ENCODE results near the gene NDUFA3.

NDUFA3 gene

DNA sequence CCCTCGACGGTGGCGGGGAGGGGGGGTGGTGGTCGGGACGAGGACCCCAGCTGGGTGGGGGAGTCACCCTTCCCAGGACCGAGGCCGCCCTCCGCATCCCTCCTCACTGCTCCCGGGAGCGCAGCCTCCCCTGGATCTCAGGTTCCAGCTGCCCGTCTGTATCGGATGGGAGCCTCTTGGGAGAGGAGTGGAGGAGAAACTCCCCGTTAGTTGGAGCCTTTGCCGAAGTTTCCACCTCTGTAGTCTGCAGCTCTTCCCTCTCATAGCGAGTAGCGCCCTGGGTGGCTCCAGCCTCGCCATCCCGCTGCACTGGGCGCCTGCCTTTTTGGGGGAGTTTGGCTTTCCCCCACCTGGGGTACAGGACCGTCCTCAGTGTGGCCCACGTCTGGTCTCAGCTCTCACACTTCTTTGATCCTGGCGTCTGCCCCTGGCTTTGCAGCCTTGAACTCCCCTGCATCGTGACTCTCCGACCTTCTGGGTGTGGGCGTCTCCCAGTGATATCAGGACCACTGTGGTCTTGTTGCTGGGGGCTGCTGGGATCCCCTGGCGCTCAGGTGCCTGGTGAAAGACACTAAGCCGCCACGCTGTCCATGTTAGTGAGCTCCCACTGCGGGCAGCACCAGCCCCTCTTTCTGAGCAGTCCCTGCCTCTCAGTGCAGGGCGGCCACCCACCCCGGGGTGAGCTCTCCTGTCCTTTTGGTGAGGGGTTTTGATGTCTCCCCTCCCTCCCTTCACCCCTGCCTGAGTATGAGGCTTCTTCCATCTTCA is 36.0 kb downstream of the NDUFA3 start:
- TF ChIP-seq, protein P1, sequence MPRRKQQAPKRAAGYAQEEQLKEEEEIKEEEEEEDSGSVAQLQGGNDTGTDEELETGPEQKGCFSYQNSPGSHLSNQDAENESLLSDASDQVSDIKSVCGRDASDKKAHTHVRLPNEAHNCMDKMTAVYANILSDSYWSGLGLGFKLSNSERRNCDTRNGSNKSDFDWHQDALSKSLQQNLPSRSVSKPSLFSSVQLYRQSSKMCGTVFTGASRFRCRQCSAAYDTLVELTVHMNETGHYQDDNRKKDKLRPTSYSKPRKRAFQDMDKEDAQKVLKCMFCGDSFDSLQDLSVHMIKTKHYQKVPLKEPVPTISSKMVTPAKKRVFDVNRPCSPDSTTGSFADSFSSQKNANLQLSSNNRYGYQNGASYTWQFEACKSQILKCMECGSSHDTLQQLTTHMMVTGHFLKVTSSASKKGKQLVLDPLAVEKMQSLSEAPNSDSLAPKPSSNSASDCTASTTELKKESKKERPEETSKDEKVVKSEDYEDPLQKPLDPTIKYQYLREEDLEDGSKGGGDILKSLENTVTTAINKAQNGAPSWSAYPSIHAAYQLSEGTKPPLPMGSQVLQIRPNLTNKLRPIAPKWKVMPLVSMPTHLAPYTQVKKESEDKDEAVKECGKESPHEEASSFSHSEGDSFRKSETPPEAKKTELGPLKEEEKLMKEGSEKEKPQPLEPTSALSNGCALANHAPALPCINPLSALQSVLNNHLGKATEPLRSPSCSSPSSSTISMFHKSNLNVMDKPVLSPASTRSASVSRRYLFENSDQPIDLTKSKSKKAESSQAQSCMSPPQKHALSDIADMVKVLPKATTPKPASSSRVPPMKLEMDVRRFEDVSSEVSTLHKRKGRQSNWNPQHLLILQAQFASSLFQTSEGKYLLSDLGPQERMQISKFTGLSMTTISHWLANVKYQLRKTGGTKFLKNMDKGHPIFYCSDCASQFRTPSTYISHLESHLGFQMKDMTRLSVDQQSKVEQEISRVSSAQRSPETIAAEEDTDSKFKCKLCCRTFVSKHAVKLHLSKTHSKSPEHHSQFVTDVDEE (CRISPR knock-in tag; IDR thresholded peaks at IDR 0.05), result no peak
- TF ChIP-seq GLIS3 (CRISPR knock-in tag; IDR thresholded peaks at IDR 0.05) (no peak), OSR1 (CRISPR knock-in tag; IDR thresholded peaks at IDR 0.05) (no peak)
- no peak for ATAC-seq

DNA sequence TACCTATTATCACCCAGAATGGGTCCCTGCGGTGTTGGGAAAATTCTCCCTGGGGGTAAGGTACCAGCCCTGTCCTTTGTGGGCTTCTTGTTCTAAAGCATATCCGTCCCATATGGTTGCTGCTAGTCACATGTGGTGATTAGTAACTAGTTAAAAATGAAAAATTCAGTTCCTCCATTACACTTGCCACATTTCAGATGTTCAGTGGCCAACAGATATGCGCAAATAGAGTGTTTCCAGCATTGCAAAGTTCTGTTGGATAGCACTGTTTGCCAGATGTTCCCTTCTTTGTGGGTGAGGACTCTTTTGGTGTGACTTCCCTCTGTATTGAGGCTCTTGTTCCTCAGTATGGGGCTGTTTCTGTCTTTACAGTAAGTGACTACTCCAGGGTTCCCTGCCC is 38.7 kb downstream of the NDUFA3 start:
- TF ChIP-seq ZNF565 (CRISPR knock-in tag; conservative IDR thresholded peaks at IDR 0.05; ENCODE audit: low read depth) (no peak), ESRRG (CRISPR knock-in tag; IDR thresholded peaks at IDR 0.05) (no peak), ZNF8 (CRISPR knock-in tag; IDR thresholded peaks at IDR 0.05) (no peak), OSR1 (CRISPR knock-in tag; IDR thresholded peaks at IDR 0.05) (no peak), GLIS3 (CRISPR knock-in tag; IDR thresholded peaks at IDR 0.05) (no peak), CREB5 (CRISPR knock-in tag; IDR thresholded peaks at IDR 0.05; ENCODE audit: low read depth) (no peak), ZNF70 (CRISPR knock-in tag; IDR thresholded peaks at IDR 0.05) (no peak), CSDC2 (CRISPR knock-in tag; IDR thresholded peaks at IDR 0.05) (no peak), ZFP30 (CRISPR knock-in tag; IDR thresholded peaks at IDR 0.05) (no peak), TCF4 (CRISPR knock-in tag; IDR thresholded peaks at IDR 0.05; ENCODE audit: borderline replicate concordance) (no peak), TOX (CRISPR knock-in tag; IDR thresholded peaks at IDR 0.05; ENCODE audit: borderline replicate concordance) (no peak), ZC3H10 (CRISPR knock-in tag; IDR thresholded peaks at IDR 0.05) (no peak), ARNTL (CRISPR knock-in tag; IDR thresholded peaks at IDR 0.05; ENCODE audit: borderline replicate concordance, low read depth) (no peak), SNAI2 (CRISPR knock-in tag; IDR thresholded peaks at IDR 0.05) (no peak)
- TF ChIP-seq, protein P2, sequence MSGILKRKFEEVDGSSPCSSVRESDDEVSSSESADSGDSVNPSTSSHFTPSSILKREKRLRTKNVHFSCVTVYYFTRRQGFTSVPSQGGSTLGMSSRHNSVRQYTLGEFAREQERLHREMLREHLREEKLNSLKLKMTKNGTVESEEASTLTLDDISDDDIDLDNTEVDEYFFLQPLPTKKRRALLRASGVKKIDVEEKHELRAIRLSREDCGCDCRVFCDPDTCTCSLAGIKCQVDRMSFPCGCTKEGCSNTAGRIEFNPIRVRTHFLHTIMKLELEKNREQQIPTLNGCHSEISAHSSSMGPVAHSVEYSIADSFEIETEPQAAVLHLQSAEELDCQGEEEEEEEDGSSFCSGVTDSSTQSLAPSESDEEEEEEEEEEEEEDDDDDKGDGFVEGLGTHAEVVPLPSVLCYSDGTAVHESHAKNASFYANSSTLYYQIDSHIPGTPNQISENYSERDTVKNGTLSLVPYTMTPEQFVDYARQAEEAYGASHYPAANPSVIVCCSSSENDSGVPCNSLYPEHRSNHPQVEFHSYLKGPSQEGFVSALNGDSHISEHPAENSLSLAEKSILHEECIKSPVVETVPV (CRISPR knock-in tag; IDR thresholded peaks at IDR 0.05), result no peak
- TF ChIP-seq, protein P3, sequence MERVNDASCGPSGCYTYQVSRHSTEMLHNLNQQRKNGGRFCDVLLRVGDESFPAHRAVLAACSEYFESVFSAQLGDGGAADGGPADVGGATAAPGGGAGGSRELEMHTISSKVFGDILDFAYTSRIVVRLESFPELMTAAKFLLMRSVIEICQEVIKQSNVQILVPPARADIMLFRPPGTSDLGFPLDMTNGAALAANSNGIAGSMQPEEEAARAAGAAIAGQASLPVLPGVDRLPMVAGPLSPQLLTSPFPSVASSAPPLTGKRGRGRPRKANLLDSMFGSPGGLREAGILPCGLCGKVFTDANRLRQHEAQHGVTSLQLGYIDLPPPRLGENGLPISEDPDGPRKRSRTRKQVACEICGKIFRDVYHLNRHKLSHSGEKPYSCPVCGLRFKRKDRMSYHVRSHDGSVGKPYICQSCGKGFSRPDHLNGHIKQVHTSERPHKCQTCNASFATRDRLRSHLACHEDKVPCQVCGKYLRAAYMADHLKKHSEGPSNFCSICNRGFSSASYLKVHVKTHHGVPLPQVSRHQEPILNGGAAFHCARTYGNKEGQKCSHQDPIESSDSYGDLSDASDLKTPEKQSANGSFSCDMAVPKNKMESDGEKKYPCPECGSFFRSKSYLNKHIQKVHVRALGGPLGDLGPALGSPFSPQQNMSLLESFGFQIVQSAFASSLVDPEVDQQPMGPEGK (CRISPR knock-in tag; IDR thresholded peaks at IDR 0.05; ENCODE audit: borderline replicate concordance), result no peak
- TF ChIP-seq, protein P1 (CRISPR knock-in tag; IDR thresholded peaks at IDR 0.05), result no peak
- TF ChIP-seq, protein P4, sequence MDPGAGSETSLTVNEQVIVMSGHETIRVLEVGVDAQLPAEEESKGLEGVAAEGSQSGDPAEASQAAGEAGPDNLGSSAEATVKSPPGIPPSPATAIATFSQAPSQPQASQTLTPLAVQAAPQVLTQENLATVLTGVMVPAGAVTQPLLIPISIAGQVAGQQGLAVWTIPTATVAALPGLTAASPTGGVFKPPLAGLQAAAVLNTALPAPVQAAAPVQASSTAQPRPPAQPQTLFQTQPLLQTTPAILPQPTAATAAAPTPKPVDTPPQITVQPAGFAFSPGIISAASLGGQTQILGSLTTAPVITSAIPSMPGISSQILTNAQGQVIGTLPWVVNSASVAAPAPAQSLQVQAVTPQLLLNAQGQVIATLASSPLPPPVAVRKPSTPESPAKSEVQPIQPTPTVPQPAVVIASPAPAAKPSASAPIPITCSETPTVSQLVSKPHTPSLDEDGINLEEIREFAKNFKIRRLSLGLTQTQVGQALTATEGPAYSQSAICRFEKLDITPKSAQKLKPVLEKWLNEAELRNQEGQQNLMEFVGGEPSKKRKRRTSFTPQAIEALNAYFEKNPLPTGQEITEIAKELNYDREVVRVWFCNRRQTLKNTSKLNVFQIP (CRISPR knock-in tag; IDR thresholded peaks at IDR 0.05; ENCODE audit: borderline replicate concordance, low read depth), result no peak
- ATAC-seq, result no peak

All from SK-N-SH treated with all-trans-retinoic acid at 6 μM for 48 hours (cell line).